ENCODE measurements around the gene TM9SF3.

- TF ChIP-seq CTCF (IDR thresholded peaks at IDR 0.05), result no peak
- no peak for TF ChIP-seq POLR2AphosphoS5 (IDR thresholded peaks at IDR 0.05)
- TF ChIP-seq POLR2A (IDR thresholded peaks at IDR 0.05), result no peak
Observed at GRCh38 chr10:96513305-96513697, 73.5 kb downstream of the TM9SF3 start.

Measured in breast epithelium (tissue), 3 donors.